SHP77 treated with DMSO at 0.1 percent for 48 hours (cell line): Measurements from ENCODE around the gene BSND.

Experiments used
- DNase-seq: peaks from one replicate; lab custom pipeline; 2025; lab: John Stamatoyannopoulos, UW

The BSND gene

DNA sequence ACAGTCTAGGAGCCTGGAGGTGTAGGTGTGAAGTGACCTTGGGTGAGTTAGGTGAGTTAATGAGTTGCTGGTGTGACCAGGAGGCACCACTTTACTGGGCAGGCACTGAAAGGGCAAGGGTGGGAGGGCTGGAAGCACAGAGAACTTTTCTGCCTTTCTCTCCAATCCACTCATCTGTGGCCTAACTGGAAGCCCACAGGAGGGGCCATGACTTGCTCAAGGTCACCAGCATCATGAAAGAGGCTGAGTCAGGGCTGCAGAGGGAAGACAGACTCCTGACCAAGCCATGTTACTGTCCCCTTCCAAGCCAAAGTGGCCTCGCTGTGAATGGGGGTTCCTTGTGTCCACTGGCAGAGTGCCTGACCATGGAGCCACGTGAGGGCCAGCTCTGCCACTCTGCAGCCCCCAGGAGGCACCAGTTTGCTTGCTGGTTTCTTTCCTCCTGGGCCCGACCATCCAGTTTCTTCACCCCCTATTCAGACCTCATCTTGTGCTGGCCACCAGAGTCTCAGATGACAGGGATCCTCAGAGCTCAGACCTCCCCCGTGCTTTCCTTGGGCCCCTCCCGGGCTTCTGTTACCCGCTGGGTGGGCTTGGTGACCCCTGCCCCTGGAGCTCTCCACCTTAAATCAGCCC is 4.3 kb upstream of the BSND start:
- DNase-seq: no peak

- DNase-seq: no peak
These were observed 3.5 kb upstream of the BSND start for GRCh38 chr1:54995013-54995760.

GRCh38 chr1:54995835-54996234 is 2.9 kb upstream of the BSND start:
- DNase-seq: no peak

DNA sequence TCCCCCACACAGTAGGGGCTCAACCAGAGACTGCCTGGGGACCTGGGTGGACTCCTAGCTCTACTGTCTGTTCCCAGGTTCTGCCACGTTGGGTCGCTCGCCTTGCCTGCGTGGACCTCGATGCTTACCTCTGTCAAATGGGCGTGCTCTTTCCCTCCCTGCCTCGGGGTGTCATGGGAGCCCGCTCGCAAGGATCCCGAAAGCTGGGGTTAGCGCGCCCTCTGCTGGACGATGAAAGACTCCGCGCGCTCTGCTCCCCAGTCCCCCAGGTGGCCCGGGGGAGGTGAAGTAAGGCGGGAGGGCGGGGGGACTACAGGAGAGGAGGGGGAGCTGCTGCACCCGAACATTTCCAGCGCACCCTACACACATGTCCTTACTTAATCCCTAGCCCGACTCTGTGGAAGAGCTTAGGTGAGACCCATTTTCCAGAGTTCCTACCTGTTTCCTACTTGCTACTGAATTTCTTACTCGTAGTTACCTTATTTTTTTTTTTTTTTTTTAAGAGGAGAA is 2.3 kb upstream of the BSND start:
- DNase-seq: peak; percentile 55

DNA sequence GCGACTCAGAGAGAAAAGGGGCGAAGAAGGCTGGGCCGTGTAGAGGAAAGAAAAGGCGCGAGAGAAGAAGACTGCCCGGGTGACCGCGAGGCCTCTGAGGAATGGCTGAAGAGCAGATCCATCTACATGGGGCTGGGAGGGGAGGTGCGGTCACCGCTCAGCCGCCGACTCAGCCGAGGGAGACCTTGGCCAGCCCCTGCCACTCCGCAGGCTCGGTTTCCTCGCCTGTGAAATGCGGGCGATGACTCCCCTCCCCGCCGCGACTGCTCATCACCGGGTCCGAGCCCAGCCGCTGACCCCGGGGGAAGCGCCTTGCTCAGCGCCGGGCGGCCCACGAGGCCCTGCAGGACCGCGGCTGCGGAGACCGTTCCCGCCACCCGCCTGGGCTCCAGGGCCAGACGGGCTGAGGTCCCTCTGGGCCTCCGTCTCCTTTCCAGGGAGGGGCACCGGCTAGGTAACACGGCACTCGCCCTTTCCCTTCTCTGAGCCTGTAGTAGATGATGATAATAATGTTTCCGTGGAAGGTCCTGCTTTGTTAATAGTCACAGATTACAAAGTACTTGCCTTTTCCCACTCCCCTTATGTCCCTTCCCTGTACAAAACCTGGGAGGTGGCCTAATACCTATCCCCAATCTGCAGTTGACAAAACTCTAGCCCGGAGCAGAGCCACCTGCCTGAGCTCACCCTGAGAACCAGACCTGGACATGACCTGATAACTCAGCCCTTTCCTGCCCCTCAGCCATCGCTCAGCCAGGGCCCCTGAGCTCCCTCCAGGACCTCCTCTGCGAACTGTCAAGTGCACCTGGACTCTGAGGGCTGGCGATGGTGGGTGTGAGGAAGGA is 1.6 kb upstream of the BSND start:
- no peak for DNase-seq

DNA sequence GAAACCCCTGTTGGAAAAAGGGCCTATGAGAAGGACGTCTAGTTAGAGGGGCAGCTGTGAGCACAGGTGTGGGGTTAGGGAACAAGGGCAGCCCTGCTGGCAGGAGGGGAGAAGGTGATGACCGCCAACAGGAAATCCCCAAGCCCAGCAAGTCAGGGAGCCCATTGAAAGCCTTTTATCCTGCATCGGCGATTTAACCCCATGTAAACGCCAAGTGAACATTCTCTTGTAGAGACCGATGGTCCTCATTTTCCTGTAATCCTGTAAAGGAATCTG is 1.1 kb upstream of the BSND start:
- no peak for DNase-seq

DNA sequence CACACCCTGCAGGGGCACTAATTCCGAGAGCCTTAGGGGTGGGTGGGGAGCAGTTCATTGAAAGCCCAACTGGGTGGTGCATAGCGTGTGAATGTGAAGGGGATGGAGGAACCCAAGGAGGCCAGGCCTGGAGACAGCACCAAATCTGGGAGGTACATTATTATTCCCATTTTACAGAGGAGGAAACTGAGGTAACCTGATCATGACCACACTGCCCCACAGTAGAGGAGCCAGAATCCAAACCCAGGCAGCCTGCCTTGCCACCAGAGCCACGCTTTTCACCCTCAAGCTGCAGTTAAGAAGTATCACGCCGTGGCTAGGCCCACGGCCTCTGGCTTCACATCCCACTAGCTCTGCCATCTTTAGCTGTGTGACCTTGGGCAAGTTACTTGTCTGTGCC is 633 bp upstream of the BSND start:
- DNase-seq: no peak

DNA sequence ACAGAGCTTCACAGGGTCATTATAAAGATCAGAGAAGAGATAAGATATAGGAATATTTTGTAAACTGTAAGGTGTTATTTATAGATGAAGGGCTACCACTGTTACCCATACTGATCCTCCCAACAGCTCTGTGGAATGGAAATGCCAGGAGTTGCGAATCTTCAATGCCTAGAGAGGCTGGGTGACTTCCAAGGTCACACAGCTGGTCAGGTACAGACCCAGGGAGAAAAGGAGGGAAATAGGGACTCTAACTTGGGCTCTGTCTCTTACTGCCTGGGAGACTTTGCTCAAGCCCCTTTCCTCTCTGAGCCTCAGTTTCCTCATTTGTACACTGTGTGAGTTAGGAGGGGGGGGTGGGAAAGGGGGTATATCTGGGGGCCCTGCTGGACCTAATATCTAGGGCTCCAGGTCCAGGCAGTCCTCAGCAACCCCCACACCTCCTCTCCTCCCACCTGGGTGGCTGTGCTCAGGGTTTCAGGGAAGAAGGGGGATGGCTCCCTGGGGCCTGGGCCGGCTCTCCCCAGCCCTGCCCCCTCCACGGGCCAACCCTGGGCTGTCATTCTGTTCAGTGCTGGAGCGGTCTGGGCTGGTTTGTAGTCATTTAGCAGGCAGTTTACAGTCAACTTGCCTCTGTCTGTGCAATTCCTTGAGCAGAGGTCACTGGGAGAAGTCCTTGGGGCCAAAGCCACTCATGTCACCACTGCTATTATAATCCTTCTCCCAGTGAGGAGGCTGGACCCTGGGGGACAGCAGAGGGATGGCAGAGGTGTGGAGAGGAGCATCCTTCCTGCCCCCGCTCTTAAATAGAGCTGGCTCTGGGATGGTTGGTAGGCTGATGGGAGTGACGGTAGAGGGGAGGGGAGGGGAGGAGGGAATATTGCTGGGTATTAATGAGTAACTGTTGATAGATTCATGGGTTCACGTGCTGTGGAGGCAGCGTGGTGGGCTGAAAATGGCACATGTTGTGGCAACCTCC is 1.7 kb downstream of the BSND start:
- no peak for DNase-seq

- DNase-seq: no peak
These were observed 2.6 kb downstream of the BSND start for GRCh38 chr1:55001311-55001710.

DNA sequence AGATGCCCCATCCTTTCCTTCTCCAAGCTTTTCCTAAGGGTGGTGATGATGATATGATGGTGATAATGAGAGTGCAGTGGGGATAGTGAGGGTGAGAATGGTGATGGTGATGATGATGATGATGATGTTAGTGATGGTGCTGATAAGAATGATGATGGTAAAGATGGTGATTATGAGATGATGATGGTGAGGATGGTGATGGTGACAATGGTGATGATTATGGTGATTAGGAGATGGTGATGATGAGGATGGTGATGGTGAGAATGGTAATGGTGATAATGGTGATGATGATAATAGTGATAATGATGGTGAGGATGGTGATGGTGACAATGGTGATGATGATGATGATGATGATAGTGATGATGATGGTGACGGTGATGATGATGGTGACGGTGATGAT is 4.0 kb downstream of the BSND start:
- no peak for DNase-seq

- no peak for DNase-seq
These were observed 6.8 kb downstream of the BSND start for GRCh38 chr1:55005351-55006140.

GRCh38 chr1:55006931-55007330 is 8.2 kb downstream of the BSND start:
- no peak for DNase-seq

DNA sequence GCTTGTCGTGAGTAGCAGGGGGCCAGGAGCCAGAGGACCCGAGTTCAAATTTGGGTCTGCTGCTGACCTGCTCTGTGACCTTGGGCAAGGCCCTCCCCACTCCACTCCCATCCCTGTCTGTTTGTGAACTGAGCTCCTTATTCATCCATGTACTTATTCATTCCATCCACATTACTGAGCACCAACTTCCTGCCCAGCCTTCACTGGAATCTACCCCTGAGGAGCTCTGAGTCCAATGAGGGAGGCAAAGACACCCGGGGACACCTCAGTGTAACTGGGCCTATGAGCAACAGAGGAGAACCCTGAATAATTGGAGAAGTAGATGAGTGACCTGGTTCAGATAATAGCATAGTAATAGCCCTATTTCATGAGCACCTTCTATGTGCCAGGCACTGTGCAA is 8.9 kb downstream of the BSND start:
- DNase-seq: no peak

DNA sequence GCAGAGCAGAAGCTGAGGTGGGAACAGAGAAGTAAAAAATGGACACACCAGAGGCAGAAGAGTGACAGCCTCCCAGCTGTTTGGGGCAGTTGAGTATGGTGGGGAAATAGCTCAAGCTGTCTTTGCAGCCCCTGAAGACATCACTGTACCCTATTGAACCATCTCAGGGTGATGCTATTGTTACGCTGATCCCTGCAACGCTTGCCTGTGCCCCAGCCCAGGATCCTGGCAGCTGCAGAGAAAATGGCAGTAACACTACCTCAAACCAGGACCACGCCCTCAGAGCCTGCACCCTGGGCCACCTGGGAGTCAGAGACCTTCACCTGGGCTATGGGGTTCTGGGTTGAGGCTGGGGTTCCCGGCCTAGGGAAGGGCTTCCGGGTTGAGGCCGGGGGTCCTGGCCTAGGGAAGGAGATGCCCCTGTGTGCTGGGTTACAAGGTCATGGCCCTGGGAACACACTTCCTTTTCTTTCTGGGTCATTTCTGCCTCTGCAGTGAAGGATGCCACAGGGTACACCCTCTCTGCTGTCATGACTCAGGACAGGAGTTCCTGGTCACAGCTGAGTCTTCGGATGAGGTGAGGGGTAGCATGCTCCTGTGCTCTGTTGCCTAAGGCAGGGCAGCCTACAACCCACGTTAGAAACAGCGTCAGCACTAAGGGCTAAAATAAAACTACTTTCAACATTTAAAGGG is 11.6 kb downstream of the BSND start:
- DNase-seq: no peak

DNA sequence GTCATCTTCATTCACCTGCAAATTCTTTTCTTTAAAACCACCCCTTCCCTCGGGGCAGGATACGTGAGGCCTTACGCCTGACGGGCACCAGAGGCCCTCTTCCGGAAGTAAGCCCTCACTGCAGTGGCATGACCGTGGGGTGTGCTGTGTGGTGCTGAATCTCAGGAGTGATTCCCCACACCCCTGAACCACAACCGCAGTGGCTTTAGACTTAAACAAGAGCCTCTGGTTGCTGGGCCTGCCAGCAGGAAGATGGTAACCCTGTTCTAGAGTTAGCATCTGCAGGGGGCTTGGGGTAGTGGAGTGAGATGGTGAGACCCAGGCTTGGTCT is 12.1 kb downstream of the BSND start:
- no peak for DNase-seq

DNA sequence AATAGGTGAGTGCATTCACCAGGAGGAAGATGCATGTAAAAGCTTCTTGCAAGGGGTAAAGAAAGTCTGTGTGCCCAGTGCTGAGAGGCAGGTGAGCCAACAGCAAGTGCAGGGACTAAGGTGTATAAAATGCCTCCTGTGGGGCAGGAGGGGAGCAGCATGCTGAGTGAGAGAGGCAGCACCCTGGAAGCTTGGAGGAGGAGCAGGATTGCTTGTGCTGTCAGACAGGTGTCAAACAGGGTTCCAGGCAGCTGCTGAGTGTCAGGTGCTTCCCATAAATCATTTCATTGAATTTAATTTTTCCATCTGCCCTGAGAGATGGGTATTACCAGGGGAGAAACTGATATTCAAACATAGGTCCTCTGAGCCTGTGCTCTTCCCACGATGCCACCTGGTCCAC is 13.9 kb downstream of the BSND start:
- DNase-seq: peak; percentile 59

DNA sequence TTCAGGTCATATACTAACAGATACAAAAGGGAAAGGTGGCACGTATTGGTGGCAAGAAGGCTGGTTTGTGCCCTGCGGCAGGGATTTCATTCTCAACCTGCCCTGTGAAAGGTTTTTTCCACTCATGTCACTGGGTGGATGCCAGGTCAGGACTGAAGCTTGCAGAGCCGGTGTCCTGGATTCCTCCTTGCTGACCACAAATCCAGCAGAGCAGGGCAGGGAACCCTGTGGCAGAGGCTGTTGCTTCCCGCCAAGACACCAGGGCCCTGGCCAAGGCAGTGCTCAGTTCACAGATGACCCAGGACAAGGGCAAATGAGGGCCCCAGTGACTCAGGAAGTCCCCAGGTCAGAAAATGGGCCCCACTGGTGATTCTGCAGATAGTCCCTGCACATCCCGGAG is 16.4 kb downstream of the BSND start:
- DNase-seq: no peak

GRCh38 chr1:55015731-55016620 is 17.2 kb downstream of the BSND start:
- DNase-seq: no peak

GRCh38 chr1:55018395-55018794 is 19.7 kb downstream of the BSND start:
- DNase-seq: no peak
